T-helper 17 cell (primary cell): ENCODE results near the gene CCDC187. TPM values are rescaled to one million over a fixed set of nuclear protein-coding genes. Genes with fewer than 3 reads are reported as not detected.

Source experiments
- ATAC-seq: fragments of 150-1000 bp; cut with Tn5 transposase; 2 replicates; pipeline ENCODE4 v1.10.0; 2021; ENCODE audit warnings: mild to moderate bottlenecking, moderate library complexity
- DNase-seq, 3 donors: peaks; one replicate each; pipeline versions ENCODE4 v3.0.0 to v3.0.0-alpha.2; 2020 to 2021
- H3K9me3 ChIP-seq: one replicate; pipeline ENCODE4 v1.7.0; 2013; ENCODE audit warnings: low read length, mild to moderate bottlenecking; ENCODE audit not compliant: control insufficient read depth, poor library complexity, severe bottlenecking
- H3K27ac Mint-ChIP-seq: one replicate; pipeline ENCODE4 v1.8.0; 2022; ENCODE audit warnings: mild to moderate bottlenecking, moderate library complexity, mixed read lengths
- H3K27me3 Mint-ChIP-seq: one replicate; pipeline ENCODE4 v1.8.0; 2022; ENCODE audit warnings: mixed read lengths
- H3K36me3 Mint-ChIP-seq: one replicate; pipeline ENCODE4 v1.8.0; 2022; ENCODE audit warnings: low read depth, mixed read lengths
- H3K4me1 Mint-ChIP-seq: one replicate; pipeline ENCODE4 v1.8.0; 2022; ENCODE audit warnings: mild to moderate bottlenecking, mixed read lengths
- H3K4me3 Mint-ChIP-seq: one replicate; pipeline ENCODE4 v1.8.0; 2022; ENCODE audit warnings: mild to moderate bottlenecking, moderate library complexity, mixed read lengths
- total RNA-seq, 4 donors: library from RNA in 2 of 4; stranded (reverse) in 2 of 4; gene quantifications; one replicate each; pipeline ENCODE4 v1.2.3 and lab custom pipeline; 2022 to 2026

Gene CCDC187
- total RNA-seq, 2 donors from 2014 or later: 0.12 TPM; not detected in 1

DNA sequence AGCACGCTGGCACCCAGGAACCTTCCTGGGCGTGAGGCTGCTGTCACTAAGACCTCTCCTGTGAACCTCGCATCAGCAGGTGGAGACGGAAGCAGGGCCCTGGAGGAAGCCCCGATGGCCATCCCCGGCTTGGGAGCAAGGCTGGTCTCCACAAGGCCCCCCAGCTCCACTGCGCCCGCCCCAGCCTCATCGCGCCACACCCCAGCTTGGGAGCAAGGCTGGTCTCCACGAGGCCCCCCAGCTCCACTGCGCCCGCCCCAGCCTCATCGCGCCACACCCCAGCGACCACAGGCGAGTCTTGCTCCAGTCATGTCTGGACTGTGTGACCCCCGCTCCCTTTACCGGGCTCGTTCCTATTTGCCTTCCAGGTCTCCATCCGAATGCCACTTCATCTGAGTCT, 69.3 kb downstream of the CCDC187 start:
- Mint-ChIP-seq H3K27ac (no peak overlapping the region), H3K4me1 (peaks cover 17% of the 10 kb centered on the region), H3K4me3 (peak overlapping the region; percentile 15), H3K36me3 (peaks cover 3% of the 10 kb centered on the region), H3K27me3 (no peaks in the 10 kb centered on the region)
- DNase-seq (no peak), ATAC-seq (no peak)
- no peaks in the 10 kb centered on the region for H3K9me3 ChIP-seq

DNA sequence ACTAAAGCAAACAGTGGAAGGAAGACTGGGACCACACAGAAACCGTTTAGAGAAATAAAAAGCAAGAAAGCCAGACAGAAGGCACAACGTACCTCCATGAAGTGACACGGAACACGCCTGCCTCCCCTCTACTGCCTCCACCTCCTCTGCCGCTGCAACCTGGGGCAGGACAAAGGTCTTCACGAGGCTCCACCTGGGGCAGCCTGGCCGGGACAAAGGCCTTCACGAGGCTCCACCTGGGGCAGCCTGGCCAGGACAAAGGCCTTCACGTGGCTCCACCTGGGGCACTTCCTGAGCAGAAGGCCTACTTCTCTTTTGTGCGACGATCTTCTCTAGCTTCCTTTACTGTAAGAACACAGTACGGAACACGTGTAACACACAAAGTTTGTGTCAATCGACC, 70.0 kb downstream of the CCDC187 start:
- H3K4me1 Mint-ChIP-seq: peaks cover 10% of the 10 kb centered on the region

DNA sequence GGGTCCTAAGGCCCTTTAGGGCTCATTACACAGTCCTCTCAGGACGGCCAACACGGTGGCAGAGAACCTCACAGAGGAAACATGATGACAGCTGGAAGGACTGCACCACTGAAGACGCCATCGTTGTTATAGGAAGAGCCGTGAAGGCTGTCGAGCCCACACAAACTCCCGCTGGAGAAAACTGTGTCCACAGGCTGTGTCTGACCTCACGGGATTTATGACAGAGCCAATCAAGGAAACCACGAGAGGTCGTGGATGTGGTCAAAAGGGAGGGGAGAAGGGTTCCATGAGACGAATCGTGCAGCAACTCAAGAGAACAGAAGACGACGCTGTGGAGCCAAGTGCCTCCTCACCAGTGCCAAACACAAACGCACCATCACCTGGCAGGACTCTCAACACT, 70.5 kb downstream of the CCDC187 start:
- ATAC-seq (no peak), DNase-seq (no peak)
- H3K9me3 ChIP-seq: no peaks in the 10 kb centered on the region
- Mint-ChIP-seq H3K4me1 (peaks cover 12% of the 10 kb centered on the region), H3K36me3 (peaks cover 3% of the 10 kb centered on the region), H3K27ac (peak overlapping the region; percentile 84), H3K27me3 (no peaks in the 10 kb centered on the region), H3K4me3 (no peak overlapping the region)

More for the DNA sequence above, 70.0 kb downstream of the CCDC187 start:
- DNase-seq: no peak
- peak overlapping the region; percentile 84 for H3K27ac Mint-ChIP-seq
- H3K4me3 Mint-ChIP-seq: no peak overlapping the region
- H3K36me3 Mint-ChIP-seq: peaks cover 3% of the 10 kb centered on the region
- no peaks in the 10 kb centered on the region for H3K27me3 Mint-ChIP-seq
- no peaks in the 10 kb centered on the region for H3K9me3 ChIP-seq
- no peak for ATAC-seq

DNA sequence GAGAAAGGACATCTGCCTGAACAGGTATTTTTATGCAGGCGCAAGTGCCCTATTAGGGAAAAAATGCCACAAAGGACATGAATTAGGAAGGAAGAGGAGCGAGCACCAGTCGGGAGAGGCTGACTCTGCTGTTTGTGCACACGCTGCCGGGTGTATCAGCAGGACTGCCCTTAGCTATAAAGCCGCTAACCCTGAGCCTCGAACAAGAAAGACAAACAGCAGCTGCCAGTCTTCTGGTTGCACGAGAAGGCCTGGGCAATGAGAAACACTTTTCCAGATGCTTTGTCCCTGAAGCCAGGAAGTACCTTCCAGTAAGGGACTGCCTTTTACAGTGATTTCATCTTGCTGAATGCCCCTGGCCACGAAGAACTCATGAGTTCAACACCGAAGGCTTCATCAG, 70.9 kb downstream of the CCDC187 start:
- no peak for ATAC-seq
- Mint-ChIP-seq H3K4me3 (no peak overlapping the region), H3K27ac (peak overlapping the region; percentile 84), H3K27me3 (no peaks in the 10 kb centered on the region), H3K36me3 (peaks cover 3% of the 10 kb centered on the region), H3K4me1 (peaks cover 12% of the 10 kb centered on the region)
- H3K9me3 ChIP-seq: no peaks in the 10 kb centered on the region
- no peak for DNase-seq

DNA sequence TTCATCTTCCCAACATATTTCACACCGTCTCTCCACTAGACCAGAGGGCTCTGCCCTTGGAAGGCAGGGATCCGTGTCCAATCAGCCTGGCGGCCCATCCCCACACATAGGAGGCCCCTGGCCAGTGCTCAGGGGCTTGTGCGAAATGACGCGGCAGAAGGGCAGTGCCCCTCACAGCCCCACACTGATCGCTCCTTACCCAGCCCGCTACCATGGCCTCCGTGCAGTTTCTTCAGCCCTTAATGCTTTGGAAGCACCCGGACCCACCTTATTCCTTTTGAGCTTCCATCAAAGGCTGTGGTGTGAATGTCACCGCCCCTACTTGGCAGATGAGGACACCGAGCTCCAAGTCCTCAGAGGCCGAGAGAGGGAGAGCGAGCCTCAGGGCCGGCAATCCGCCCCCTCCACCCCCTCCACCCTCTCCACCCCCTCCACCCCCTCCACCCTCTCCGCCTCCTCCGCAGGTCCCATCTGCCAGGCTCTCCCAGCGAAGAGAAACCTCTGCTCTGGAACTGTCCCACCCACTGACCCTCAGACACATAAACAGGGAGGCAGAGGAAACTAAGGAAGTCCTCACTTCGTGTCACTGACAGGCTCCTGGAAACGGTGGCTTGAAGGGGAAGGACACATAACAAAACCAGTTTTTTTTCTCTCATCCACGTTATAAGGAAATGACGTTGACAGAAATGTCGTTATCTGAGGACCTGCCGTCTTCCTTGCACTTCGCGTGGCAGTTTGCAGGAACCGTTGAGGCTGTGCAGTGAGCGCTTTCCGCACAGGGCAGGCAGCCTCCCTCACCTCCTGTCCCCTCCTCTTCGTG, 72.2 kb downstream of the CCDC187 start:
- Mint-ChIP-seq H3K4me1 (peaks cover 12% of the 10 kb centered on the region), H3K27me3 (no peaks in the 10 kb centered on the region), H3K27ac (peak overlapping the region; percentile 84), H3K36me3 (peaks cover 3% of the 10 kb centered on the region), H3K4me3 (peak overlapping the region; percentile 82)
- ATAC-seq (peak; percentile 83), DNase-seq (no peak)
- no peaks in the 10 kb centered on the region for H3K9me3 ChIP-seq

DNA sequence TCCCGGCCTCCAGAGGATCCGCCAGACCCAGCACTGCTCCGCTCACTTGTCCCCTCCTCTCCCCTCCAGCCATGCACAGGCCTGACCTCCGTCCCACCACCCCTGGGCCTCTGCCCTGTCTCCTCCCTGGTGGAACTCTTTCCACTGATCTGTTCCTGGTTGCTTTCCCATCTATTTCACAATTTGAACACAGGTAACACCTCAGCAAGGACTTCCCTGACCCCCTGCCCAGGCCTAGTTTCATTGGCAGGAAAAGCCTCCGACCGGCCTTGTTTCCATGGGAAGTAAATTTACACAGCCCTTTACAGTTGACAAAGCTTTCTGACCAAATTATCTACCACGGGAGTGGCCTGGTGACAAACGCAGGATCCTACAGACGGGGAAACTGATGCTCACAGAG, 73.1 kb downstream of the CCDC187 start:
- Mint-ChIP-seq H3K4me3 (no peak overlapping the region), H3K36me3 (peaks cover 3% of the 10 kb centered on the region), H3K4me1 (peaks cover 14% of the 10 kb centered on the region), H3K27ac (no peak overlapping the region), H3K27me3 (no peaks in the 10 kb centered on the region)
- no peak for ATAC-seq
- H3K9me3 ChIP-seq: no peaks in the 10 kb centered on the region
- DNase-seq: no peak

DNA sequence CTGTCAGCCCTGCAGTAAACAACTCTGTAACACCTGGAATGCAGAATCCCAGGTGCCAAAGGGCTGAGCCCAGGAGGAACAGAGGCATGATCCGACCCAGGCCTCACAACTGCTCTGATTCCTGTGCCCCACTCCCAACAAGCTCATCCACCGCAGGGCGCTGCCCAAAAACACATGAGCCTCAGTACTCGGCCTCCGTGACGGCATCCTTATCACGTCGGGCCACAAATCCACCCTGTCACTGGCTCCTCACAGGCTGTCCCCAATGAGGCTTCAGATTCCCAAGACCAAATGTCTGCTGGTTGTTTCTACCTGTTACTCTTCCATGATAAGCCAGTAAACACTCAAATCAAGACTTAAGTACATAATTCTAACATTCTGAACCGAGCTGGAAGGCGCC, 73.5 kb downstream of the CCDC187 start:
- Mint-ChIP-seq H3K4me1 (peaks cover 17% of the 10 kb centered on the region), H3K4me3 (no peak overlapping the region), H3K27me3 (no peaks in the 10 kb centered on the region), H3K27ac (no peak overlapping the region), H3K36me3 (peaks cover 3% of the 10 kb centered on the region)
- DNase-seq (no peak), ATAC-seq (no peak)
- H3K9me3 ChIP-seq: no peaks in the 10 kb centered on the region

DNA sequence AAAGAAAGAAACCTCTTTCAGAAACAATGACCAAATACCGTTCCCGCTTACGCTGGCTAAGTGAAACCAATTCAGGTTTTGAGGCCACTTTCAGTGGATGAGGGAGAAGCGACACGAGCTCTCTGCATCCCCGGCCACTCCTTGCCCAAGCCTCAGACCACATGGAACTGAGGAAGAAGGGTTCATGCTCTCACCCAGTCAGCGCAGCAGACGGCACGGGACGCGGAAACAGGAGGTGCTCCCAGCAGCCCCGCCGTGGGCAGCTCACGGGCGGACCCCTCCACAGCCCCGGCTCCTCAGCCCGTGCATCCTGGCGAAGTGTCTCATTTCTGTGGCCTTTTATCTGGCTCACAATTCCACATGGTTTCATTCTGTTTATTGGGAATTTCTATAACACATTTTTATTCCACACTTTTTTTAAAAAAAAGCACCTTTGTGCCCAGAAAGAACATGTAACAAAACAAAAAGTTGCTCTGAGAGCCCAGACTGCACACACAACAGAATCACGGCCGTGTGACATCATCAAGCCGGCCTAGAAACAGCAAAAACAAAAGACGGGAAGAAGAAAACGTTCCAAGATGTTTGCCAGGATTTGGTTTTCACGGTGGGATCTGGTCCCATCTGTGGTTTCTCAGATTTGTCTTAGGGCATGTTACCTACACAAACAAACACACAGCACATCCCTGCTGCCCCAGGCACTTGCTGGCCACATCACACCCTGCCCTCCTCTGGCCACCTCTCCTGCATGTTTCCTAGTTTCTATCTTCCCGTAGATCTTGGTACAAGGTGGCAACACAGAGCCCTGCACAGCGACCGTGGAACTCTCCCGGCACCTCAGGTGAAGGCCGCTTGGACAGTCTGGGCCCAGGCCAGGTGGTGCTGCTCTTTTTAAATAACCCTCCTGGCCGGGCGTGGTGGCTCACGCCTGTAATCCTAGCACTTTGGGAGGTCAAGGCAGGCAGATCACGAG, 74.5 kb downstream of the CCDC187 start:
- H3K27ac Mint-ChIP-seq: peak overlapping the region; percentile 66
- H3K4me1 Mint-ChIP-seq: peaks cover 22% of the 10 kb centered on the region
- DNase-seq (no peak), ATAC-seq (no peak)
- H3K27me3 Mint-ChIP-seq: no peaks in the 10 kb centered on the region
- H3K4me3 Mint-ChIP-seq: no peak overlapping the region
- H3K36me3 Mint-ChIP-seq: no peaks in the 10 kb centered on the region
- no peaks in the 10 kb centered on the region for H3K9me3 ChIP-seq

DNA sequence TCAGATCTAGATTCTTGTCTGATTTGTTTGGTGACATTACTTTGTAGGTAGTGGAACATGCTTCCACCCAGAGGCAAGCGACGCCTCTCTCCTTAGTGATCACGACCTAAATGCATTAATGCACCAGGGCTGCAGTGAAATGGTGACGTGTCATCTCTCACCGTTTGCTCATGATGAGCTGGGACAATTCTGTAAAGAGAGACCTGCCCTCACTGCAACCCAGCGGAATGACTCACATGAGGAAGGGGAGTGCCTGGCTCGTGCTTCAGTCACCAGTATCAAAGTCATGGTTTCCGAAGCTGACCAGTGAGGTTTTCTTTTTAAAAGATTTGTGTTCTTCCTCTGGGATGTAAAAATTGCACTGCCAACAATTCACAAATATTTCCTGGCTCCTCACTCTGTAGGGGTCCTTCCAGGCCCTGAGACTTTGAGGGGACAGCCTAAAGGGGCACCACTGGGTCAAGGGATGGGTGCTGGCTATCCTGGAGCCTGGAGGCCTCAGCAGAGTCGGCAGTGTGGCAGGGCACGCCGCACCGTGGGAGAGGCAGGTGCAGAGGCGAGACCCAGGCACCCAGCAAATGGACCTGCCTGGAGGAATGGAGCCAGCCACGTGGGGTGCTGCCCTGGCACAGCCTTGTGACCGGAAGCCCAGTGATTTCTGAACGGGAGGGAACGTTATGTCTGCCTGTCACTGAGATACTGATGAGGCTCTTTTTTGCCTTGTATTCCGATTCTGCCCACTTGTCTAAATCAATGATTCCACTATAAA, 75.6 kb downstream of the CCDC187 start:
- H3K27ac Mint-ChIP-seq: peak overlapping the region; percentile 66
- H3K36me3 Mint-ChIP-seq: no peaks in the 10 kb centered on the region
- no peak for DNase-seq

DNA sequence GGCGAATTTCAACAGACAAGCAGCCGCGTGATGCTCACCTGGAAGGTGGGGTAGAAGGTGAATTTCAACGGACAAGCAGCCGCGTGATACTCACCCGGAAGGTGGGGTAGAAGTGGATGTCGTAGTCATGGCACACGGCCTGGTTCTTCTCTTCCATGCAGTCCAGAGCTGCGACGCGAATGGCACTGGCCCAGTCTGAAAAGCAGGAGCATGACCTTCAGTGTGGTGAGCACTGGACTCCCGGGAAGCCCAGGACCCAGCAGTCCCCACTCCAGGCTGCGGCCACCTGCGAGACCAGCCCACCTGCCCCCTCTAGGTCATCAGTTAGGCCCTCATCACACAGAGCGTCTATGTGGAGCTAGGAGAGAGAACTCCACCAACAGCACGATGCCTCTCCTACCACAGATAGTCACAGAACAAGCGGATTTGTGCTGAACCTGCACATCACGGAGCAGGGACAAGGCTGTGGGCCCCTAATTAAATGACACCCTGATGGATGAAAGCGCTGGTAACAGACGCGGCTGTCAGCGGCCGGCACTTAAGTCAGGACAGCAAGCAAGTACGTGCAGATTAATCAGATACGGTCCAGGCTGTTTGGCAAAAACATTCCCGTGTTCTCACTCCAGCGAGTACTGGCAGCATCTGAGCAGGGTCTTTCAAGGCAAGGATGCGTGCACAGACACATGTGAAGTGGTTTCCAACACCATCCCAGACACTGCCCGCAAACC, 77.0 kb downstream of the CCDC187 start:
- Mint-ChIP-seq H3K4me3 (no peak overlapping the region), H3K36me3 (no peaks in the 10 kb centered on the region), H3K27ac (peak overlapping the region; percentile 19), H3K4me1 (peaks cover 12% of the 10 kb centered on the region), H3K27me3 (no peaks in the 10 kb centered on the region)
- no peaks in the 10 kb centered on the region for H3K9me3 ChIP-seq
- DNase-seq: no peak
- no peak for ATAC-seq

More for the DNA sequence above, 75.6 kb downstream of the CCDC187 start:
- no peaks in the 10 kb centered on the region for H3K9me3 ChIP-seq
- no peak overlapping the region for H3K4me3 Mint-ChIP-seq
- no peak for ATAC-seq
- H3K27me3 Mint-ChIP-seq: no peaks in the 10 kb centered on the region
- peaks cover 20% of the 10 kb centered on the region for H3K4me1 Mint-ChIP-seq

DNA sequence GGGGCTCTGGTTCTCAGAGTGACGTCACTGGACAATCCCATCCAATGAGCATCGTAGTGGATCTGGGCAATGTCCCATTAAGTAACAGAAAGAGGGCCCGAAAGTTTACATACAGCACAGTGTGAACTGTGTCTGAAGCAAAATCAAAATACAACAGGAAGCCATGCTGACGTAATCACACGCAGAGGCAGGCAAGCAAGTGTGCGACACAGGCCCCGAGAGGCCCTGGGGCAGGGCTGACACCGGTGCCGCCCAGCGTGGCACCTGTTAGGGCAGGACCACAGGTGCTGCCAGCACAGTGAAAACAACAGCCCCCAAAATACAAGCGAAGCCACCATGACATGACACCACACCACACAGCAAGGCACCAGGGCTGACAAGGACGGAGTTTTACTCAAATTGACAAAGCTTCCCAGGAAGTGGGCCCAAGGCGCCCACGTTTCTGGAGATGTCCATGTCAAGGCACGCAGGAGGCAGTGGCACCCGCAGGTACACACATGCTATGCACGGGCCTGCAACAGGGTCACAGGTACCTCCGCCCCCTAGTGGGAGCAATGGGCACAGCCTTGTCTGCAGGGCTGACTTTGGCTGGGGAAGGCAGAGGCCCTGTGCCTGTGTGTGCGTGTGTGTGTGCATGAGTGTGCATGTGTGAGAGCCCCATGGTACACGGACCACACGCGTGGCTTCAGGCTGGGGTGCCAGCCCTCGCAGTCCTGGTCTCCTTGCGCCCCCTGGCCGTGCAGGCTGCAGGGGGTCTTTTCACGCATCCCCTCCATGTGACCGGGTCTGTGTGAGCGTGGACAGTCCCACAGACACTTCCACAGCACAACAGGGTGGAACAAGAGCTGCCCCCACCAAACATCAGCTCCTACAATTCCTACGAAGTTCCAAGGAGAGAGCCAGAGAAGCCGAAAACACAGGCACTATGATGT, 77.9 kb downstream of the CCDC187 start:
- DNase-seq (peak; percentile 38 to 69 (median 42)), ATAC-seq (peak; percentile 84)
- Mint-ChIP-seq H3K4me1 (peaks cover 12% of the 10 kb centered on the region), H3K27ac (peak overlapping the region; percentile 72), H3K27me3 (no peaks in the 10 kb centered on the region), H3K4me3 (peak overlapping the region; percentile 58), H3K36me3 (no peaks in the 10 kb centered on the region)
- H3K9me3 ChIP-seq: no peaks in the 10 kb centered on the region
